H1 (cell line): ENCODE data around the gene LYZ.

Experiments
- CHD7 ChIP-seq: fragments of 300-600 bp; sonication (generic); IDR thresholded peaks from 2 replicates; pipeline ENCODE4 v1.7.1; 2012; ENCODE audit warnings: low read length, moderate library complexity, mild to moderate bottlenecking, inconsistent platforms; ENCODE audit not compliant: insufficient replicate concordance
- POLR2A ChIP-seq, 2 experiments: IDR thresholded peaks; 1 replicate in 1 of 2; 2 replicates in 1 of 2; pipeline ENCODE4 v1.6.1; 2011; ENCODE audit warnings: low read depth in 2 of 2, low read length in 2 of 2, mild to moderate bottlenecking in 2 of 2; ENCODE audit errors: control extremely low read depth in 1 of 2
- RAD21 ChIP-seq, 2 experiments: IDR thresholded peaks in 1 of 2; conservative IDR thresholded peaks in 1 of 2; 2 replicates each; pipeline ENCODE4 v1.6.1; 2011; ENCODE audit warnings: low read depth in 2 of 2, low read length in 2 of 2, improper control_type of control experiment in 1 of 2, inconsistent platforms in 1 of 2, mild to moderate bottlenecking in 1 of 2, moderate library complexity in 1 of 2
- TAF1 ChIP-seq: IDR thresholded peaks from 2 replicates; pipeline ENCODE4 v1.6.1; 2011; ENCODE audit warnings: mild to moderate bottlenecking, low read depth, low read length
- TEAD4 ChIP-seq: IDR thresholded peaks from 2 replicates; pipeline ENCODE4 v1.6.1; 2012; ENCODE audit warnings: low read depth, low read length, inconsistent platforms, mixed read lengths
- YY1 ChIP-seq: IDR thresholded peaks from 2 replicates; pipeline ENCODE4 v1.6.1; 2011; ENCODE audit warnings: low read depth, mild to moderate bottlenecking, low read length
- TF ChIP-seq, protein P1 (sequence below), 3 experiments: IDR thresholded peaks; 1 replicate in 2 of 3; 2 replicates in 1 of 3; pipeline versions ENCODE4 v1.5.1 to v1.6.1; 2011; ENCODE audit warnings: low read length in 3 of 3, mild to moderate bottlenecking in 3 of 3, inconsistent platforms in 2 of 3, low read depth in 1 of 3, moderate library complexity in 1 of 3; ENCODE audit not compliant: insufficient read depth in 1 of 3; ENCODE audit errors: control extremely low read depth in 1 of 3
- TF ChIP-seq, protein P2 (sequence below): IDR thresholded peaks from 2 replicates; pipeline ENCODE4 v1.6.1; 2012; ENCODE audit warnings: low read length, inconsistent platforms

DNA sequence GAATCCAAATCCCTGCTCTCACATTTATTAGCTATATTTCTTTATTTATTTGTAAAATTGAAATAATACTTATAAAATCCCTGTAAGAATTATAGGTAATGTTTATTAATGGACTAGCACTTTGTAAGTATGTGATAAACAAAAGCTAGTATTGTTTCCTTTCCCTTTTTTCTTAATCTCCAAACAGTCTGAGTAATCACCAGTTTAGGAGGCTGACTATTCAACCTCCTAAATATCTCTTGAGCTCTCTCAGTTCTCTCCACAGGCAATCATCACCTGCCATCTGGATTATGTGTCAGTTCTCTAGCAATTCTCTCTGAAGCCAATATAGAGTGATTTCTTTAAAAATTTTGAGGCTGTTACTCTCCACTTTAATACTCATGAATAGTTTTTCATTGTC is 9.2 kb upstream of the LYZ start:
- TF ChIP-seq, protein P1, sequence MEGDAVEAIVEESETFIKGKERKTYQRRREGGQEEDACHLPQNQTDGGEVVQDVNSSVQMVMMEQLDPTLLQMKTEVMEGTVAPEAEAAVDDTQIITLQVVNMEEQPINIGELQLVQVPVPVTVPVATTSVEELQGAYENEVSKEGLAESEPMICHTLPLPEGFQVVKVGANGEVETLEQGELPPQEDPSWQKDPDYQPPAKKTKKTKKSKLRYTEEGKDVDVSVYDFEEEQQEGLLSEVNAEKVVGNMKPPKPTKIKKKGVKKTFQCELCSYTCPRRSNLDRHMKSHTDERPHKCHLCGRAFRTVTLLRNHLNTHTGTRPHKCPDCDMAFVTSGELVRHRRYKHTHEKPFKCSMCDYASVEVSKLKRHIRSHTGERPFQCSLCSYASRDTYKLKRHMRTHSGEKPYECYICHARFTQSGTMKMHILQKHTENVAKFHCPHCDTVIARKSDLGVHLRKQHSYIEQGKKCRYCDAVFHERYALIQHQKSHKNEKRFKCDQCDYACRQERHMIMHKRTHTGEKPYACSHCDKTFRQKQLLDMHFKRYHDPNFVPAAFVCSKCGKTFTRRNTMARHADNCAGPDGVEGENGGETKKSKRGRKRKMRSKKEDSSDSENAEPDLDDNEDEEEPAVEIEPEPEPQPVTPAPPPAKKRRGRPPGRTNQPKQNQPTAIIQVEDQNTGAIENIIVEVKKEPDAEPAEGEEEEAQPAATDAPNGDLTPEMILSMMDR (IDR thresholded peaks at IDR 0.05; ENCODE audit: control extremely low read depth in 1 of 3, insufficient read depth in 1 of 3, low read depth in 1 of 3, low read length in 3 of 3): no peak
- no peak for TF ChIP-seq POLR2A (IDR thresholded peaks at IDR 0.05; ENCODE audit: control extremely low read depth in 1 of 2, low read depth in 2 of 2, low read length in 2 of 2)
- TF ChIP-seq TEAD4: no peak
- no peak for TF ChIP-seq TAF1
- TF ChIP-seq RAD21 (IDR thresholded peaks at IDR 0.05 in 1 of 2, conservative IDR thresholded peaks at IDR 0.05 in 1 of 2; ENCODE audit: low read depth in 2 of 2, low read length in 2 of 2): no peak
- no peak for TF ChIP-seq YY1
- no peak for TF ChIP-seq CHD7
- TF ChIP-seq, protein P2, sequence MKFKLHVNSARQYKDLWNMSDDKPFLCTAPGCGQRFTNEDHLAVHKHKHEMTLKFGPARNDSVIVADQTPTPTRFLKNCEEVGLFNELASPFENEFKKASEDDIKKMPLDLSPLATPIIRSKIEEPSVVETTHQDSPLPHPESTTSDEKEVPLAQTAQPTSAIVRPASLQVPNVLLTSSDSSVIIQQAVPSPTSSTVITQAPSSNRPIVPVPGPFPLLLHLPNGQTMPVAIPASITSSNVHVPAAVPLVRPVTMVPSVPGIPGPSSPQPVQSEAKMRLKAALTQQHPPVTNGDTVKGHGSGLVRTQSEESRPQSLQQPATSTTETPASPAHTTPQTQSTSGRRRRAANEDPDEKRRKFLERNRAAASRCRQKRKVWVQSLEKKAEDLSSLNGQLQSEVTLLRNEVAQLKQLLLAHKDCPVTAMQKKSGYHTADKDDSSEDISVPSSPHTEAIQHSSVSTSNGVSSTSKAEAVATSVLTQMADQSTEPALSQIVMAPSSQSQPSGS: no peak
